ENCODE measurements around the gene RASL12. TPM values are rescaled to one million over a fixed set of nuclear protein-coding genes. Genes with fewer than 3 reads are reported as not detected.

Gene RASL12
- total RNA-seq, 6 donors from 2014 or later: 12.8 to 49.9 (median 24.9) TPM

DNA sequence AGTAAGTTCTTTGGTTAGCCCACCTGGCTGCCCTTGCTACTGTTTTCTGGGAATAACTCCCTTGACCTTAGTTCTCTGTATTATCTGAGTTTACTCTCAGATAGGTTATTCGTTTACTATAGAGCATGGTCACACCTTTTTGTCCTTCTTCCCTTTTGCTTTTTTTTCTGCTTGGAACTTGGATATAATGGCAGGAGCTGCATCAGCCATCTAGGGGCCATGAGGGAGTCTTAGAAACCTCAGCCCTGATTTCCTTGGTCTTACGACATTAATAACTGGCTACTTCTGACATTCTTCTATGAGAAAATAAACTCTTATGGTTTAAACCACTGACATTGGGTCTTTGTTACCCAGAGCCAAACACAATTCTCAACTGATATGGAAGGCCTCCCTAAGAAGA lies 26.0 kb downstream of the RASL12 start:
- no peak overlapping the region for H3K27ac ChIP-seq
- TF ChIP-seq EP300 (IDR thresholded peaks at IDR 0.05): no peak
- TF ChIP-seq, protein P1, sequence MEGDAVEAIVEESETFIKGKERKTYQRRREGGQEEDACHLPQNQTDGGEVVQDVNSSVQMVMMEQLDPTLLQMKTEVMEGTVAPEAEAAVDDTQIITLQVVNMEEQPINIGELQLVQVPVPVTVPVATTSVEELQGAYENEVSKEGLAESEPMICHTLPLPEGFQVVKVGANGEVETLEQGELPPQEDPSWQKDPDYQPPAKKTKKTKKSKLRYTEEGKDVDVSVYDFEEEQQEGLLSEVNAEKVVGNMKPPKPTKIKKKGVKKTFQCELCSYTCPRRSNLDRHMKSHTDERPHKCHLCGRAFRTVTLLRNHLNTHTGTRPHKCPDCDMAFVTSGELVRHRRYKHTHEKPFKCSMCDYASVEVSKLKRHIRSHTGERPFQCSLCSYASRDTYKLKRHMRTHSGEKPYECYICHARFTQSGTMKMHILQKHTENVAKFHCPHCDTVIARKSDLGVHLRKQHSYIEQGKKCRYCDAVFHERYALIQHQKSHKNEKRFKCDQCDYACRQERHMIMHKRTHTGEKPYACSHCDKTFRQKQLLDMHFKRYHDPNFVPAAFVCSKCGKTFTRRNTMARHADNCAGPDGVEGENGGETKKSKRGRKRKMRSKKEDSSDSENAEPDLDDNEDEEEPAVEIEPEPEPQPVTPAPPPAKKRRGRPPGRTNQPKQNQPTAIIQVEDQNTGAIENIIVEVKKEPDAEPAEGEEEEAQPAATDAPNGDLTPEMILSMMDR (IDR thresholded peaks at IDR 0.05): no peak
- no peak for TF ChIP-seq POLR2A (IDR thresholded peaks at IDR 0.05)
- no peak for TF ChIP-seq POLR2AphosphoS5 (IDR thresholded peaks at IDR 0.05)
- H3K27me3 ChIP-seq: no peaks in the 10 kb centered on the region
- no peaks in the 10 kb centered on the region for H3K9me3 ChIP-seq
- H3K4me1 ChIP-seq: peaks cover 0 to 28% (median 20%) of the 10 kb centered on the region in 4 donors
- no peaks in the 10 kb centered on the region for H3K36me3 ChIP-seq
- DNase-seq: no peak
- WGBS, 2 donors: 93 to 94% methylated on average over 2 of the region's 2 CpGs
- ATAC-seq (ENCODE audit: low FRiP score in 2 of 2): no peak
- H3K4me3 ChIP-seq: no peak overlapping the region

DNA sequence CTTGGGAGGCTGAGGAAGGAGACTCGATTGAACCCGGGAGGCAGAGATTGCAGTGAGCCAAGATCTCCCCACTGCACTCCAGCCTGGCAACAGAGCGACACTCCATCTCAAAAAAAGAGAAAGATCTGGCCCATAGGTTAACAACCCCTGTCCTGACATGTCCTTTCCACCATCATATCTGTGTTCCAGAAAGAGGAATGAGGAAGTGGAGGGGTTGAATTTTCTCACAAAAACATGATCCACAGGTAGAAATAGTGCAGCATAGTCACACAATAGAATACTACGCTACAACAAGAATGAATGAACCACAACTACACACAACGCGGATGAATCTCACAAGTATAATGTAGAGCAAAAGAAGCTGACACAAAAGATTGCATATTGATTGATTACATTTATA lies 27.3 kb downstream of the RASL12 start:
- Histone ChIP-seq H3K4me1 (peaks cover 0 to 23% (median 19%) of the 10 kb centered on the region in 4 donors), H3K36me3 (no peaks in the 10 kb centered on the region), H3K4me3 (no peak overlapping the region), H3K27ac (no peak overlapping the region), H3K9me3 (no peaks in the 10 kb centered on the region), H3K27me3 (no peaks in the 10 kb centered on the region)
- DNase-seq (no peak), ATAC-seq (ENCODE audit: low FRiP score in 2 of 2) (no peak)
- TF ChIP-seq, protein P1 (IDR thresholded peaks at IDR 0.05): no peak
- TF ChIP-seq POLR2A (IDR thresholded peaks at IDR 0.05) (no peak), POLR2AphosphoS5 (IDR thresholded peaks at IDR 0.05) (no peak), EP300 (IDR thresholded peaks at IDR 0.05) (no peak)
- WGBS, 2 donors: 87 to 97% methylated on average over 6 of the region's 6 CpGs

DNA sequence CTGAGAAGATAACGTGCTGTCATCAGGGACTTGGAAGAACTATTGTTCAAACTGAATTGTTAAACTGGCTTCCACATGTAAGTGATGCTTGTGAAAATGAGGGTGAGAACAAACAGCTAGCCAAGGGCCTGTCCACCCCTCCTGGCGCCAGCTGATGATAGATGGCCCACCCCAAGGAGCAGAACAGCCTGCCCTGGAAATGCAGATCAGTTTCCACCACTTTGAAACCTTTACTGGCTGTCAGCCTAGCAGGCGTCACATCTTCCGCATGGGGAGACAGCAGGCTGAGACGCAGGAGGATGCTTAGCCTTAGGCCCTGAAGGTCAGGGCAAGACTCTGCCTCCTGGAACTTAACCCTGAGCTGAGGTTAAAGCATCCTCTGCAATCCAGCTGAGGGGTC lies 29.0 kb downstream of the RASL12 start:
- Histone ChIP-seq H3K27ac (no peak overlapping the region), H3K36me3 (no peaks in the 10 kb centered on the region), H3K27me3 (no peaks in the 10 kb centered on the region), H3K4me1 (peaks cover 0 to 12% (median 6%) of the 10 kb centered on the region in 4 donors), H3K4me3 (no peak overlapping the region), H3K9me3 (no peaks in the 10 kb centered on the region)
- TF ChIP-seq EP300 (IDR thresholded peaks at IDR 0.05) (no peak), POLR2A (IDR thresholded peaks at IDR 0.05) (no peak), POLR2AphosphoS5 (IDR thresholded peaks at IDR 0.05) (no peak)
- TF ChIP-seq, protein P1 (IDR thresholded peaks at IDR 0.05): no peak
- ATAC-seq (ENCODE audit: low FRiP score in 2 of 2) (no peak), DNase-seq (no peak)
- 73 to 83% methylated on average over 5 of the region's 5 CpGs for WGBS, 2 donors

DNA sequence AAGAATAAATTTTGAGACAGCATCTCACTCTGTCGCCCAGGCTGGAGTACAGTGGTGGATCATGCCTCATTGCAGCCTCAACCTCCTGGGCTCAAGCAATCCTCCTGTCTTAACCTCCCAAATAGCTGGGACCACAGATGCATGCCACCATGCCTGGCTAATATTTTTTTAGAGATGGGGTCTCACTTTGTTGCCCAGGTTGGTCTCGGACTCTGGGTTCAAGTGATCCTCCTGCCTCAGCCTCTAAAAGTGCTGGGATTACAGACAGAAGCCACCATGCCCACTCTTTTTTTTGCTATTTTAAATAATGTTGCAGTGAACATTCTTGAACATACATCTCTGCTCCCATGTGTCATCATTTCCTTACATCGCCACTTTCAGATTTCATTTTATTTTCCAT lies 29.4 kb downstream of the RASL12 start:
- Histone ChIP-seq H3K4me3 (no peak overlapping the region), H3K27me3 (no peaks in the 10 kb centered on the region), H3K9me3 (no peaks in the 10 kb centered on the region), H3K27ac (no peak overlapping the region), H3K36me3 (no peaks in the 10 kb centered on the region), H3K4me1 (peaks cover 0 to 14% (median 6%) of the 10 kb centered on the region in 4 donors)
- TF ChIP-seq, protein P1 (IDR thresholded peaks at IDR 0.05): no peak
- no peak for TF ChIP-seq EP300 (IDR thresholded peaks at IDR 0.05)
- TF ChIP-seq POLR2AphosphoS5 (IDR thresholded peaks at IDR 0.05): no peak
- no peak for TF ChIP-seq POLR2A (IDR thresholded peaks at IDR 0.05)
- ATAC-seq (ENCODE audit: low FRiP score in 2 of 2) (no peak), DNase-seq (no peak)
- 95 to 99% methylated on average over 2 to 3 of the region's 3 CpGs for WGBS, 2 donors

DNA sequence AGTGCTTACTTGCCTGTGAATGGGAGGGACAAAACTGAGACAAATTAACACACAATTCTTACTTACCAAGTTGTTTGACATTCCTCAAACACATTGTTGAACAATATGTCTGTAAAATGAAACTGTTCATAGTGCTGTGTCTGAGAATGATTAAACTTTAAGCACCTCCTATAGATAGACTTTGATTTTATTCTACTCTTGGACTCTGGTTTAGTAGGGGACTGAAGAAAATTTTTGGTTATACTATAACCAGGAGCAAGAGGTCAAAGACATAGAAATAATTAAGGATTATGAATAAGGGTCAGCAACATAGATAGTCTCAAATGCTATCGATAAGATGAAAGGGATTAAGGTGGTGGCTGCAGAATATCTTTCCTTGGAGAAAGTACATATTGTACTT lies 30.5 kb downstream of the RASL12 start:
- Histone ChIP-seq H3K27me3 (no peaks in the 10 kb centered on the region), H3K27ac (no peak overlapping the region), H3K4me1 (peaks cover 0 to 10% (median 6%) of the 10 kb centered on the region in 4 donors), H3K36me3 (no peaks in the 10 kb centered on the region), H3K4me3 (no peak overlapping the region), H3K9me3 (no peaks in the 10 kb centered on the region)
- ATAC-seq (ENCODE audit: low FRiP score in 2 of 2) (no peak), DNase-seq (no peak)
- TF ChIP-seq, protein P1 (IDR thresholded peaks at IDR 0.05): no peak
- TF ChIP-seq EP300 (IDR thresholded peaks at IDR 0.05) (no peak), POLR2AphosphoS5 (IDR thresholded peaks at IDR 0.05) (no peak)
- WGBS, 2 donors: 88% methylated on average over 1 of the region's 1 CpG
